ENCODE results near the gene HYAL1.

Gene HYAL1

DNA sequence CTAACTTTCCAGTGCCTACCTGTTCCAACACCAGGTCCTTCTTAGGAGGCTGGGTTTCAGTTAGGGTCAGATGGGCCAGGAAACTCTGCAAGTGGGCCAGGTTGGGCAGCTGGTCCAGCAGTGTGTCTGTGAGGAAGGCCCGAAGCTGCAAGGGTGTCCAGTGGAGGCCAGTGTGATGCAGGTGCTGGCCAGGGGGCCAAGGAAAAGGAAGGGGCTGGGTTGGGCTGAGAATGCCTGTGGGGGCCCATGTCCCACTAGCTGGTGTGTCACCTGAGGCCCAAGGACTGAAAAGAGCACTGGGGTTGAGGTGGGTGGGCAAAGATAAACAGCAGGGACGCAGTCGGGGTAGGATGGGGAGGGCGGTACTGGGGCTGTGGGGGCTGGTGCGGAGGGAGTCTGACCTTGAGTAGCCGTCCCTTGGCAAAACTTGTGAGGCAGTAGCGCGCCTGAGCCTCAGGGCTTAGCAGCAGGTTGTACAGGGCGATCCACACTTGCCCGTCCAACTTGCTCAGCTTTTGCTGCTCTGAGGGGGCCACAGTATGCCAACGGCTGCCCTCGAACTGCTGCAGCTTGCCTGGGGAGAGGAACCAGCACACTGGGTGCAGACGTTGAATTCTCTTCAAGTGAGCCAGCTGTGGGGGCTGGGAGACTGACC lies 38.7 kb upstream of the HYAL1 start:
- ATAC-seq, result no peak
- TF ChIP-seq, protein P1, sequence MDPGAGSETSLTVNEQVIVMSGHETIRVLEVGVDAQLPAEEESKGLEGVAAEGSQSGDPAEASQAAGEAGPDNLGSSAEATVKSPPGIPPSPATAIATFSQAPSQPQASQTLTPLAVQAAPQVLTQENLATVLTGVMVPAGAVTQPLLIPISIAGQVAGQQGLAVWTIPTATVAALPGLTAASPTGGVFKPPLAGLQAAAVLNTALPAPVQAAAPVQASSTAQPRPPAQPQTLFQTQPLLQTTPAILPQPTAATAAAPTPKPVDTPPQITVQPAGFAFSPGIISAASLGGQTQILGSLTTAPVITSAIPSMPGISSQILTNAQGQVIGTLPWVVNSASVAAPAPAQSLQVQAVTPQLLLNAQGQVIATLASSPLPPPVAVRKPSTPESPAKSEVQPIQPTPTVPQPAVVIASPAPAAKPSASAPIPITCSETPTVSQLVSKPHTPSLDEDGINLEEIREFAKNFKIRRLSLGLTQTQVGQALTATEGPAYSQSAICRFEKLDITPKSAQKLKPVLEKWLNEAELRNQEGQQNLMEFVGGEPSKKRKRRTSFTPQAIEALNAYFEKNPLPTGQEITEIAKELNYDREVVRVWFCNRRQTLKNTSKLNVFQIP (CRISPR knock-in tag; IDR thresholded peaks at IDR 0.05; ENCODE audit: borderline replicate concordance, low read depth), result no peak
- TF ChIP-seq, protein P2, sequence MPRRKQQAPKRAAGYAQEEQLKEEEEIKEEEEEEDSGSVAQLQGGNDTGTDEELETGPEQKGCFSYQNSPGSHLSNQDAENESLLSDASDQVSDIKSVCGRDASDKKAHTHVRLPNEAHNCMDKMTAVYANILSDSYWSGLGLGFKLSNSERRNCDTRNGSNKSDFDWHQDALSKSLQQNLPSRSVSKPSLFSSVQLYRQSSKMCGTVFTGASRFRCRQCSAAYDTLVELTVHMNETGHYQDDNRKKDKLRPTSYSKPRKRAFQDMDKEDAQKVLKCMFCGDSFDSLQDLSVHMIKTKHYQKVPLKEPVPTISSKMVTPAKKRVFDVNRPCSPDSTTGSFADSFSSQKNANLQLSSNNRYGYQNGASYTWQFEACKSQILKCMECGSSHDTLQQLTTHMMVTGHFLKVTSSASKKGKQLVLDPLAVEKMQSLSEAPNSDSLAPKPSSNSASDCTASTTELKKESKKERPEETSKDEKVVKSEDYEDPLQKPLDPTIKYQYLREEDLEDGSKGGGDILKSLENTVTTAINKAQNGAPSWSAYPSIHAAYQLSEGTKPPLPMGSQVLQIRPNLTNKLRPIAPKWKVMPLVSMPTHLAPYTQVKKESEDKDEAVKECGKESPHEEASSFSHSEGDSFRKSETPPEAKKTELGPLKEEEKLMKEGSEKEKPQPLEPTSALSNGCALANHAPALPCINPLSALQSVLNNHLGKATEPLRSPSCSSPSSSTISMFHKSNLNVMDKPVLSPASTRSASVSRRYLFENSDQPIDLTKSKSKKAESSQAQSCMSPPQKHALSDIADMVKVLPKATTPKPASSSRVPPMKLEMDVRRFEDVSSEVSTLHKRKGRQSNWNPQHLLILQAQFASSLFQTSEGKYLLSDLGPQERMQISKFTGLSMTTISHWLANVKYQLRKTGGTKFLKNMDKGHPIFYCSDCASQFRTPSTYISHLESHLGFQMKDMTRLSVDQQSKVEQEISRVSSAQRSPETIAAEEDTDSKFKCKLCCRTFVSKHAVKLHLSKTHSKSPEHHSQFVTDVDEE (CRISPR knock-in tag; IDR thresholded peaks at IDR 0.05), result no peak
- no peak for TF ChIP-seq TCF4 (CRISPR knock-in tag; IDR thresholded peaks at IDR 0.05; ENCODE audit: borderline replicate concordance)
- TF ChIP-seq ZNF565 (CRISPR knock-in tag; conservative IDR thresholded peaks at IDR 0.05; ENCODE audit: low read depth), result no peak
- no peak for TF ChIP-seq GLIS3 (CRISPR knock-in tag; IDR thresholded peaks at IDR 0.05)
- TF ChIP-seq PPARA (CRISPR knock-in tag; IDR thresholded peaks at IDR 0.05; ENCODE audit: borderline replicate concordance), result no peak
- TF ChIP-seq, protein P3, sequence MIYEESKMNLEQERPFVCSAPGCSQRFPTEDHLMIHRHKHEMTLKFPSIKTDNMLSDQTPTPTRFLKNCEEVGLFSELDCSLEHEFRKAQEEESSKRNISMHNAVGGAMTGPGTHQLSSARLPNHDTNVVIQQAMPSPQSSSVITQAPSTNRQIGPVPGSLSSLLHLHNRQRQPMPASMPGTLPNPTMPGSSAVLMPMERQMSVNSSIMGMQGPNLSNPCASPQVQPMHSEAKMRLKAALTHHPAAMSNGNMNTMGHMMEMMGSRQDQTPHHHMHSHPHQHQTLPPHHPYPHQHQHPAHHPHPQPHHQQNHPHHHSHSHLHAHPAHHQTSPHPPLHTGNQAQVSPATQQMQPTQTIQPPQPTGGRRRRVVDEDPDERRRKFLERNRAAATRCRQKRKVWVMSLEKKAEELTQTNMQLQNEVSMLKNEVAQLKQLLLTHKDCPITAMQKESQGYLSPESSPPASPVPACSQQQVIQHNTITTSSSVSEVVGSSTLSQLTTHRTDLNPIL (CRISPR knock-in tag; IDR thresholded peaks at IDR 0.05; ENCODE audit: low read depth), result no peak
- TF ChIP-seq, protein P4, sequence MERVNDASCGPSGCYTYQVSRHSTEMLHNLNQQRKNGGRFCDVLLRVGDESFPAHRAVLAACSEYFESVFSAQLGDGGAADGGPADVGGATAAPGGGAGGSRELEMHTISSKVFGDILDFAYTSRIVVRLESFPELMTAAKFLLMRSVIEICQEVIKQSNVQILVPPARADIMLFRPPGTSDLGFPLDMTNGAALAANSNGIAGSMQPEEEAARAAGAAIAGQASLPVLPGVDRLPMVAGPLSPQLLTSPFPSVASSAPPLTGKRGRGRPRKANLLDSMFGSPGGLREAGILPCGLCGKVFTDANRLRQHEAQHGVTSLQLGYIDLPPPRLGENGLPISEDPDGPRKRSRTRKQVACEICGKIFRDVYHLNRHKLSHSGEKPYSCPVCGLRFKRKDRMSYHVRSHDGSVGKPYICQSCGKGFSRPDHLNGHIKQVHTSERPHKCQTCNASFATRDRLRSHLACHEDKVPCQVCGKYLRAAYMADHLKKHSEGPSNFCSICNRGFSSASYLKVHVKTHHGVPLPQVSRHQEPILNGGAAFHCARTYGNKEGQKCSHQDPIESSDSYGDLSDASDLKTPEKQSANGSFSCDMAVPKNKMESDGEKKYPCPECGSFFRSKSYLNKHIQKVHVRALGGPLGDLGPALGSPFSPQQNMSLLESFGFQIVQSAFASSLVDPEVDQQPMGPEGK (CRISPR knock-in tag; IDR thresholded peaks at IDR 0.05; ENCODE audit: borderline replicate concordance), result no peak
- no peak for TF ChIP-seq ZNF70 (CRISPR knock-in tag; IDR thresholded peaks at IDR 0.05)
- TF ChIP-seq TOX (CRISPR knock-in tag; IDR thresholded peaks at IDR 0.05; ENCODE audit: borderline replicate concordance), result no peak
- no peak for TF ChIP-seq ZNF8 (CRISPR knock-in tag; IDR thresholded peaks at IDR 0.05)
- no peak for TF ChIP-seq OSR1 (CRISPR knock-in tag; IDR thresholded peaks at IDR 0.05)

DNA sequence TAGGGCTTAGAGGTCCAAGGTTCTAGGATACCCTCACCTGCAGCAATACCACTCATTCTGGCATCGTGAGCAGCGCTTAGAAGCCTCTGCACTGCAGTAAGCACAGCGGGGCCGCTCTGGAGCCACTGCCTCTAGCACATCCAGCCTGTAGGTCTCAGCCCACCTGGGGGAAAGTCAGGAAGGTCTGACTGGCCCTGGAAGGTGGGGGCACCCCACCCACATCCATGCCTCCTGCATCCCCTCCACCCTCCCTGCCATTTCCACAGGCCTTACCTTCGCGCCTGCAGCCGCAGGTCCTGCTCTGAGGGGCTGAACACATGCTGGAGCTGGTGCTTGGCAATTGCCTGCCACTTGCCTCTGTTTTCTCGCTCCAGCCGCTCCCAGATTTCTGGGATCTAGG lies 38.2 kb upstream of the HYAL1 start:
- TF ChIP-seq GLIS3 (CRISPR knock-in tag; IDR thresholded peaks at IDR 0.05), result no peak
- no peak for TF ChIP-seq SNAI2 (CRISPR knock-in tag; IDR thresholded peaks at IDR 0.05)
- no peak for TF ChIP-seq ZFP30 (CRISPR knock-in tag; IDR thresholded peaks at IDR 0.05)
- ATAC-seq, result no peak

DNA sequence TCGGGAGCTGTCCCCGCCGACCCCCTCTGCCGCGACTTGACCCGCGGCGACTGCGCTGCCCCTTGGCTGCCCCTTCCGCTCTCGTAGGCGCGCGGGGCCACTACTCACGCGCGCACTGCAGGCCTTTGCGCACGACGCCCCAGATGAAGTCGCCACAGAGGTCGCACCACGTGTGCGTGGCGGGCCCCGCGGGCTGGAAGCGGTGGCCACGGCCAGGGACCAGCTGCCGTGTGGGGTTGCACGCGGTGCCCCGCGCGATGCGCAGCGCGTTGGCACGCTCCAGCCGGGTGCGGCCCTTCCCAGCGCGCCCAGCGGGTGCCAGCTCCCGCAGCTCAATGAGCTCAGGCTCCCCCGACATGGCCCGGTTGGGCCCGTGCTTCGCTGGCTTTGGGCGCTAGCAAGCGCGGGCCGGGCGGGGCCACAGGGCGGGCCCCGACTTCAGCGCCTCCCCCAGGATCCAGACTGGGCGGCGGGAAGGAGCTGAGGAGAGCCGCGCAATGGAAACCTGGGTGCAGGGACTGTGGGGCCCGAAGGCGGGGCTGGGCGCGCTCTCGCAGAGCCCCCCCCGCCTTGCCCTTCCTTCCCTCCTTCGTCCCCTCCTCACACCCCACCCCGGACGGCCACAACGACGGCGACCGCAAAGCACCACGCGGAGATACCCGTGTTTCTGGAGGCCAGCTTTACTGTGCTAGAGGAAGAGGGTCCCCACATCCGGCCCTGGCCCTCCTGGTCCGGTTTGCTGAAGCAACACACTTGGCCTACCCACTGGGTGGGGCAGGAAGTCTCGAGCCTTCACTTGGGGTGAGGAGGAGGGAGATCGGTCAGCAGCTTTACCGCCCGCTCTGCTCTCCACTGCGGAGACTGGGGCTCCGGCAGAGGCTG lies 37.3 kb upstream of the HYAL1 start, which contains the start of gene RASSF1:
TSS of gene RASSF1 (minus strand) at position 389 of the 882 bp plus-strand sequence. CDS start at position 358, 31 bp downstream.
- ATAC-seq, result no peak
- no peak for TF ChIP-seq OSR1 (CRISPR knock-in tag; IDR thresholded peaks at IDR 0.05)
- TF ChIP-seq ZNF70 (CRISPR knock-in tag; IDR thresholded peaks at IDR 0.05), result no peak
- no peak for TF ChIP-seq ZNF8 (CRISPR knock-in tag; IDR thresholded peaks at IDR 0.05)
- no peak for TF ChIP-seq ARNTL (CRISPR knock-in tag; IDR thresholded peaks at IDR 0.05; ENCODE audit: borderline replicate concordance, low read depth)
- no peak for TF ChIP-seq TCF4 (CRISPR knock-in tag; IDR thresholded peaks at IDR 0.05; ENCODE audit: borderline replicate concordance)
- no peak for TF ChIP-seq BACH2 (CRISPR knock-in tag; IDR thresholded peaks at IDR 0.05; ENCODE audit: borderline replicate concordance)

DNA sequence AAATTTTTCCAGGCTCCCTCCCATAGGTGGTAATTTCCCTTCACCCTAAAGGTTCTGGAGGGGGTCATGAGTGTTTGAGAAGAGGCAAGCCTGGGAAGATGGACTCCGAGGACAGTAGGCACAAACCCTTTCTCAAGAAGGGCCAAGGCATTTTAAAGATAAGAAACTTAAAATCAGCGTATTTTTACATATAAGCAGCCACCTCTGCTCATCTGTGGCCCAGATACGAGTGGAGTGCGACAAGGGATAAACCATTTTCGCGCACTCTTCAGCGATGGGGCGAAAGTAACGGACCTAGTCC lies 36.7 kb upstream of the HYAL1 start:
- no peak for TF ChIP-seq GLIS3 (CRISPR knock-in tag; IDR thresholded peaks at IDR 0.05)
- TF ChIP-seq PPARA (CRISPR knock-in tag; IDR thresholded peaks at IDR 0.05; ENCODE audit: borderline replicate concordance), result no peak
- TF ChIP-seq, protein P4 (CRISPR knock-in tag; IDR thresholded peaks at IDR 0.05; ENCODE audit: borderline replicate concordance), result no peak
- no peak for TF ChIP-seq TCF4 (CRISPR knock-in tag; IDR thresholded peaks at IDR 0.05; ENCODE audit: borderline replicate concordance)
- no peak for ATAC-seq
